HG02623 (cell line): Measurements from ENCODE around the gene KYAT1.

ENCODE experiments used
- ATAC-seq: cut with Tn5 transposase; IDR thresholded peaks from one replicate; pipeline ENCODE4 v1.9.1; 2021; ENCODE audit warnings: moderate library complexity; ENCODE audit not compliant: unreplicated experiment

KYAT1 gene

DNA sequence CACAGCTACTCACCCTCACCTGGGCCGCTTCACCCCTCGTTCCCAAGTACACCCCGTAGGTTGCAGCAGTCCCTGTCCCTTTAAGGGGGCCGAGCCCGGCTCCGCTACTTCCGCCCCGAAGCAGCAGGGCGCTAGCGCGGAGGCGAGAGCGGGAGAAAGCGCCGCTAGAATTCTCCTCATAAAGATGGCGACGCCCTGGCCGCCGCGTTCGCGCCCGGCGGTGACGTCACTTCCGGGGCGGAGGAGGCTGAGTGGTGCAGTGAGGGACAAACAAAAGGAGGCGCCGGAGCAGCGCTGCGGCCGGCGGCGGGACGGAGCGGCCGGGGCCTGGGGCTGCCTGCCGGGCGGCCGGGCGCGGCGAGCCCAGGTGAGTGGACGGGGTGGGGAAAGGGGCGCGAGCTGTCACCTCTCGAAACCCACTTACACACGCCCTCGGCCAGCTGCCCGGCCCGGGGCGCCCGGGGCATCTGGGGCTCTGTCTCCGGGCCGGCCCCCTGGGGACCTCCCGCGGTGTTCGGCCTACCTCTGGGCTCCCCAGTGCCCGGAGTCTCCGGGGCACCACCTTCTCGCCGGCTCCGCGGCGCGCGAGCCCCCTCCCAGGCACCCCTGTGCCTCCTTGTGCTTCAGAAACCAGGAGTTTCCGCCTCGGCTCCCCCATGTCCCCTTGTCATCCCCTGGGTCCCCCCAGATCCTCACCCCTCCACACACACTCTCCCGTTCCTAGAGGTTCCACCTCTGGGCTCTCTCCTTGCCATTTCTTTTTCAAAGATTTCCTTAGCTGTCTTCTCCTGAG is at the start of gene KYAT1, which contains the start of gene LRRC8A:
TSS of gene KYAT1 (minus strand) at position 67 of the 793 bp plus-strand sequence. CDS start 36,545 bp downstream, outside the sequence.
TSS of gene LRRC8A (plus strand) at position 250 of the 793 bp plus-strand sequence. CDS start 25,032 bp downstream, outside the sequence.
- peak; percentile 85 for ATAC-seq

DNA sequence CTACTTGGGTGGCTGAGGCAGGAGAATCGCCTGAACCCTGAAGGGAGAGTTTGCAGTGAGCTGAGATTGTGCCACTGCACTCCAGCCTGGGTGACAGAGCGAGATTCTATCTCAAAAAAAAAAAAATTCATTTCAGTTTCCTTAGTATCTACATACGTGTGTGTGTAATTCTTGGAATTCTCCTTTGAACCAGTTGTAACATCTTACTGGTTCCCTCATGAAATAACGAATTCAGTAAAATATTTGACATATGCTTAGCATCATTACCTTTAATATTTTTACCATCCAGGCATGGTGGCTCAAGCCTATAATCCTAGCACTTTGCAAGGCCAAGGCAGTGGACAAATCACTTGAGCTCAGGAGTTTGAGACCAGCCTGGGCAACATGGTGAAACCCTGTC is 47.8 kb upstream of the KYAT1 start:
- ATAC-seq, result no peak

DNA sequence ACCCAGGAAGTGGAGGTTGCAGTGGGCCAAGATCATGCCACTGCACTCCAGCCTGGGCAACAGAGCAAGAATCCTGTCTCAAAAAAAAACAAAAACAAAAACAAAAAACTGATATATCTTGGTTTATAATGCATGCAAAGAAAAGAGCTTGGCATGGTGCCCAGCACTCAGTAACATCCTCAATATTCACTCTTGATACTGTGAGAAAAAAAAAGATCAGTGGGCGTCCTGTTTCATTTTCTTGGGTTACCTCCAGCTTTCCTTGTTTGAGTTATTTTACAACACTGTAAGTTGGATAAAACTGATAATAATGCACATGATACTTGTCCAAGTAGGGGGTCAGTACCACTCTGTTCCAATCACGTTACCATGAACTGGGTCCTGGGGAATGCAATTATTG is 46.9 kb upstream of the KYAT1 start:
- ATAC-seq, result no peak

- no peak for ATAC-seq
Observed at GRCh38 chr9:128927731-128928411, 46.1 kb upstream of the KYAT1 start.

- ATAC-seq, result no peak
Observed at GRCh38 chr9:128923493-128923883, 41.7 kb upstream of the KYAT1 start.

- no peak for ATAC-seq
Observed at GRCh38 chr9:128921881-128922763, 40.4 kb upstream of the KYAT1 start.

- no peak for ATAC-seq
Observed at GRCh38 chr9:128920381-128921058, 38.8 kb upstream of the KYAT1 start, which contains the start of gene PHYHD1. TSS of gene PHYHD1 (plus strand) at chr9:128920982. CDS start at chr9:128922324, 1,342 bp downstream.

- no peak for ATAC-seq
Observed at GRCh38 chr9:128919402-128920089, 37.8 kb upstream of the KYAT1 start.

GRCh38 chr9:128918921-128919320 is 37.2 kb upstream of the KYAT1 start:
- no peak for ATAC-seq

DNA sequence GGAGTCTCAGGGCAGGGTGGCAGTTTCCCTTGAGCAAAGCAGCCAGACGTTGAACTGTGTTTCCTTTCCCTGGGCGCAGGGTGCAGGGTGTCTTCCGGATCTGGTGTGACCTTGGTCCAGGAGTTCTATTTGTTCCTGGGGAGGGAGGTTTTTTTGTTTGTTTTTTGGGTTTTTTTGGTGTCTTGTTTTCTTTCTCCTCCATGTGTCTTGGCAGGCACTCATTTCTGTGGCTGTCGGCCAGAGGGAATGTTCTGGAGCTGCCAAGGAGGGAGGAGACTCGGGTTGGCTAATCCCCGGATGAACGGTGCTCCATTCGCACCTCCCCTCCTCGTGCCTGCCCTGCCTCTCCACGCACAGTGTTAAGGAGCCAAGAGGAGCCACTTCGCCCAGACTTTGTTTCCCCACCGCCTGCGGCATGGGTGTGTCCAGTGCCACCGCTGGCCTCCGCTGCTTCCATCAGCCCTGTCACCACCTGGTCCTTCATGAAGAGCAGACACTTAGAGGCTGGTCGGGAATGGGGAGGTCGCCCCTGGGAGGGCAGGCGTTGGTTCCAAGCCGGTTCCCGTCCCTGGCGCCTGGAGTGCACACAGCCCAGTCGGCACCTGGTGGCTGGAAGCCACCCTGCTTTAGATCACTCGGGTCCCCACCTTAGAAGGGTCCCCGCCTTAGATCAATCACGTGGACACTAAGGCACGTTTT is 35.5 kb upstream of the KYAT1 start:
- ATAC-seq, result no peak

- no peak for ATAC-seq
Observed at GRCh38 chr9:128916745-128917144, 35.0 kb upstream of the KYAT1 start.

DNA sequence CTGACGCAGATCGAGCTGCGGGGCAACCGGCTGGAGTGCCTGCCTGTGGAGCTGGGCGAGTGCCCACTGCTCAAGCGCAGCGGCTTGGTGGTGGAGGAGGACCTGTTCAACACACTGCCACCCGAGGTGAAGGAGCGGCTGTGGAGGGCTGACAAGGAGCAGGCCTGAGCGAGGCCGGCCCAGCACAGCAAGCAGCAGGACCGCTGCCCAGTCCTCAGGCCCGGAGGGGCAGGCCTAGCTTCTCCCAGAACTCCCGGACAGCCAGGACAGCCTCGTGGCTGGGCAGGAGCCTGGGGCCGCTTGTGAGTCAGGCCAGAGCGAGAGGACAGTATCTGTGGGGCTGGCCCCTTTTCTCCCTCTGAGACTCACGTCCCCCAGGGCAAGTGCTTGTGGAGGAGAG is 34.5 kb upstream of the KYAT1 start:
- ATAC-seq, result no peak

- ATAC-seq, result no peak
Observed at GRCh38 chr9:128913995-128914772, 32.4 kb upstream of the KYAT1 start.

- ATAC-seq, result no peak
Observed at GRCh38 chr9:128913048-128913900, 31.5 kb upstream of the KYAT1 start.

- no peak for ATAC-seq
Observed at GRCh38 chr9:128912270-128912853, 30.6 kb upstream of the KYAT1 start.

DNA sequence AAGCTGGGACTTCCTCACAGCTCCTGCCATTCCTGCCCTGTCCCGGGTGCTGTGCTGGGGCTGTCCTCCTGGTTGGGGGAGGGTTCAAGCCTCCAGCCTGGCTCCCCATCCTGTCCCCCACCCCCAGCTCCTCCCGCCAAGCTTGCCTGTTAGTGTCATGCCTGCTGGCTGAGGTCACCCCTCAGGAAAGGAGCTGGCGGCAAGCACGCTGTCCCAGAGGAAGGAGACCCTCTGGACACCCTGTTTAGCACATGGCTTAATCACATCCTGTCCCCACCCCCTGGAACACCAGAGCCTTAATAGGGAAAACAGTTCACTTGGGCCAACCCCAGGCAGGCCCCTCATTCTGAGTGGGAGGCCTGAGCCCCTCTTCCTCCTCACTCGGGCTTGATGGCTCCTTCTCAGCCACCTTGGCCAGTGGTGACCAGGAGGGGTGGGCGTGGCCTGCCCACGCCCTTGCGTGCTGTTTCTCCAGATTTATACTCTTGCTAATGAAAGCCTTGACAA is 29.8 kb upstream of the KYAT1 start:
- no peak for ATAC-seq

- no peak for ATAC-seq
Observed at GRCh38 chr9:128910906-128911305, 29.2 kb upstream of the KYAT1 start.
